Measurements from ENCODE around the gene PCNX2. TPM values are rescaled to one million over a fixed set of nuclear protein-coding genes. Genes with fewer than 3 reads are reported as not detected.

PCNX2 gene
- total RNA-seq, 1 donor from 2014 or later = 11.3 TPM

- Histone ChIP-seq H3K4me1 (no peaks in the 10 kb centered on the region), H3K27ac (no peak overlapping the region), H3K36me3 (no peaks in the 10 kb centered on the region), H3K27me3 (ENCODE audit: low read depth) (no peaks in the 10 kb centered on the region), H3K9me3 (no peaks in the 10 kb centered on the region), H3K4me3 (no peak overlapping the region)
- TF ChIP-seq CTCF (IDR thresholded peaks at IDR 0.05) = no peak
- intact Hi-C loops (cut with DNase I) = no loop called here
- ATAC-seq = no peak
- DNase-seq = no peak
Measured at GRCh38 chr1:233094691-233095090, 200.8 kb downstream of the PCNX2 start.

- H3K27ac ChIP-seq = no peak overlapping the region
- TF ChIP-seq CTCF (IDR thresholded peaks at IDR 0.05) = no peak
- no peak overlapping the region for H3K4me3 ChIP-seq
- no peak for DNase-seq
- ATAC-seq = no peak
- H3K9me3 ChIP-seq = no peaks in the 10 kb centered on the region
- intact Hi-C loops (cut with DNase I) = no loop called here
- H3K27me3 ChIP-seq (ENCODE audit: low read depth) = no peaks in the 10 kb centered on the region
- H3K4me1 ChIP-seq = no peaks in the 10 kb centered on the region
- H3K36me3 ChIP-seq = no peaks in the 10 kb centered on the region
Measured at GRCh38 chr1:233094269-233094668, 201.3 kb downstream of the PCNX2 start.

GRCh38 chr1:233090746-233091494 is 204.6 kb downstream of the PCNX2 start:
- Histone ChIP-seq H3K4me1 (no peaks in the 10 kb centered on the region), H3K36me3 (no peaks in the 10 kb centered on the region), H3K27me3 (ENCODE audit: low read depth) (no peaks in the 10 kb centered on the region), H3K27ac (no peak overlapping the region), H3K9me3 (no peaks in the 10 kb centered on the region), H3K4me3 (no peak overlapping the region)
- DNase-seq (no peak), ATAC-seq (no peak)
- TF ChIP-seq CTCF (IDR thresholded peaks at IDR 0.05) = no peak
- intact Hi-C loops (cut with DNase I) = no loop called here

GRCh38 chr1:233089251-233089650 is 206.3 kb downstream of the PCNX2 start:
- Histone ChIP-seq H3K4me3 (no peak overlapping the region), H3K4me1 (no peaks in the 10 kb centered on the region), H3K9me3 (no peaks in the 10 kb centered on the region), H3K27ac (no peak overlapping the region), H3K36me3 (no peaks in the 10 kb centered on the region), H3K27me3 (ENCODE audit: low read depth) (no peaks in the 10 kb centered on the region)
- intact Hi-C loops (cut with DNase I) = no loop called here
- ATAC-seq (no peak), DNase-seq (no peak)
- TF ChIP-seq CTCF (IDR thresholded peaks at IDR 0.05) = no peak

- H3K4me1 ChIP-seq = no peaks in the 10 kb centered on the region
- H3K27me3 ChIP-seq (ENCODE audit: low read depth) = no peaks in the 10 kb centered on the region
- H3K9me3 ChIP-seq = no peaks in the 10 kb centered on the region
- H3K36me3 ChIP-seq = no peaks in the 10 kb centered on the region
- no peak overlapping the region for H3K27ac ChIP-seq
- ATAC-seq (no peak), DNase-seq (no peak)
- intact Hi-C loops (cut with DNase I) = no loop called here
- TF ChIP-seq CTCF (IDR thresholded peaks at IDR 0.05) = no peak
- H3K4me3 ChIP-seq = no peak overlapping the region
Measured at GRCh38 chr1:233088613-233089012, 206.9 kb downstream of the PCNX2 start.
